HT-29 (cell line): ENCODE data around the gene ZNF428. TPM values are rescaled to one million over a fixed set of nuclear protein-coding genes. Genes with fewer than 3 reads are reported as not detected.
"Not testable (repeated sequence)": the region's sequence is repeated elsewhere in the genome, so short reads cannot be mapped to it uniquely, and the experiment has no call there.

Source experiments
- DNase-seq: peaks from one replicate; pipeline ENCODE4 v3.0.0-alpha.2; 2015; ENCODE audit warnings: low spot score
- total RNA-seq: library from RNA; depleted of rRNA; stranded (reverse); fragments of >200 nt; shearing (Covaris generic); gene quantifications from 2 replicates; pipeline ENCODE4 v1.2.3, GENCODE V29; 2014

ZNF428 gene
- total RNA-seq, 1 experiment from 2014 or later: 100 TPM

DNA sequence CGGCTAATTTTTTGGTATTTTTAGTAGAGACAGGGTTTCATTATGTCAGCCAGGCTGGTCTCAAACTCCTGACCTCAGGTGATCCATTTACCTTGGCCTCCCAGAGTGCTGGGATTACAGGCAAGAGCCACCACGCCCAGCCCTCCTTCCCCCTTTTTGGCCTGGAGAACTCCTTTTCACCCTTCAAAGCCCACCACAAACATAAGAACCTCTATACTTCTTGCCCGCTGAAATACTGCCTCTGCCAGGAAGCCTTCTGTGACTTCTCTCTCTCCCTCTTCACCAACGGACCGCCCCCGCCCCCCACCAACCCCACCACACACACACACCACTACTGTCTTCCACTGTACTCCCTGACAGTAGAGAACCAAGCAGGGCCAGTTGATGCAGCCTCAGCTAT is 2.5 kb downstream of the ZNF428 start:
- no peak for DNase-seq

DNA sequence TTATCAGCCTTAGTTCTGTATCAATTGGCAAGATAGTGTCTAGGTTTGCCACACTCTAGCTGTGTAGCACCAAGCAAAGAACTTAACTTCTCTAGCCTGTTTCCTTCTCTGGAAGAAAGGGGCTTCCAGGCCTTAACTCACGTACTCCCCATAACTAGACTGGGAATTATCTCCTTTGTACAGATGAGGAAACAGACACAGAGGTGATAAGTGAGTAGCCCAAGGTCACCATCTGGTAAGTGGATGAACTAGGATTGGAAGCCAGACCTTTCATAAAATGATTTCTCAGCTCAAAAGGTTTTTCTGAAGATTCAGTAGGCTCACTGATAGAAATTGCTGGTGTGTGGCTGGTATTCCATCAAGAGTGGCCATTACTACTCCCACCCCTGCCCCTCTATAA is 3.1 kb downstream of the ZNF428 start:
- DNase-seq: no peak

DNA sequence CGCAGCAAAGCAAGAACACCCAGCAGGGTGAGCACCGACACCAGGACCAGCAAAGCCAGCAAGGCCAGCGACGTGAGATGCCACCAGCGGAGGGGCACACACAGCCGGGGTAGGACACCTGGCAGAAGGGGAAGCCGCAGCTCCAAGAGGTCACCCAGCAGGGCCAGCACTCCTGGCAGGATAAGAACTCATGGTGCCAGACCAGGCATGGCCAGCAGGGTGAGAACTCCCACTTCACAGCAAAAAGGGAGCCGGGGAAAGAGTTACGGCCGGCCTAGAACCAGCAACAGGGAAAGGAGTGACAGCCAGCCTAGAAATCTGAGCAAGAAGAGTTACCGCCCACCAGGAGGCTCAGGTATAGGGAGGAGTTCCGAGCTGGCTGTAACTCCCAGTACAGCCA is 7.1 kb downstream of the ZNF428 start:
- DNase-seq: no peak

DNA sequence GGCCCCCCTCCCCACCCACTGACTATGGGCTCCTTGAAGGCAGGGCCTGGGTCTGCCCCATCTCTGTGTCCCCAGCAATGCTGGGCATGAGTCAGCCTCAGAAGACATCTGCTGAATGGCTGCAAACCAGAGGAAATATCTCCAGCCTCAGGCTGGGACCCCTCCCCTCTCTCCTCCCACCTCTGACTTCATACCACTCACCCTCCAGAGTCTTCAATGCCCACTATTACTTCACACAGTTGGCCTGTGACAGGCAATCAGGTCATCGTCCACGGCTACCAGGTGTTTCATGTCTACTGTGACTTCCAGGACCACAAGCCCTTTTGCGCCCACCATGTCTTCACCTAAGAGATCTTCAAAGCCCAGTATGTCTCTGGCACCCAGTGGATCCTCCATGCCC is 7.6 kb downstream of the ZNF428 start, which contains the start of gene SRRM5:
Gene SRRM5, plus strand, starts transcription at position 301 of the 400 bp plus-strand sequence. Its CDS starts 34 bp downstream, at position 335.
- DNase-seq: no peak

DNA sequence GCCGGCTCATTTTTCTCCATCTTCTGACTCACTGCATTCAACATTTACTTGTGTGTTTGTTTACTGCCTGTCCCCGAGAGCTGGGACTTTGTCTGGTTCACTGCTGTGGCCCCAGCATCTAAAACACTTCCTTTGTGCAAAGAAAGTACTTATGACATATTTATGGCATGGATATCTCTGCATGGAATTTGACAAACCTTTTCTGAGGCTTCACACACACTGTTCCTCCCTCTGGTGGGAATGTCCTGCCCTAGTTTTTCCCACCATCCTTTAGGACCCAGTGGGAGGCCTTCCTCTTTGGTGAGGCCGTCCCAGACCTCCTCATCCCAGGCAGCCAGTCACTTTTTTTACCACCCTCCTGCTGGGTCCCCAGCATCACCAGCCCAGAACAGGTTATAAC is 8.9 kb downstream of the ZNF428 start:
- DNase-seq: no peak

DNA sequence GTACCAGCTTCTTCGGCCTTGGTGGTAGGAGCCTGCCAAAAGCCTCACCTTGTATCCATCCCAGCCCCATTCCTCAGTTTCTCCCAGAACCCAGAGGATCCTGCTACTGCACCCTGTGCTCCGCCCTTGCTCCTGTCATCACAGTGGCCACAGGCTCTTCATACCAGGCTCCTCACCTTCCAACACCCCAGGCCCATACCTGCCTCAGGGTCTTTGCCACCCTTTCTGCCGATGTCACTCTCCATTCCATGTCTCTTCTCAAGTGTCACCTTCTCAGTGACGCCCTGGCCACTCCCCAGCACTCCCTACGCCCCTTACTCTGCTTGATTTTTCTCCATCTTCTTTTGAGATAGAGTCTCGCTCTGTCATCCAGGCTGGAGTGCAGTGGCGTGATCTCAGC is 9.6 kb downstream of the ZNF428 start:
- DNase-seq: no peak

DNA sequence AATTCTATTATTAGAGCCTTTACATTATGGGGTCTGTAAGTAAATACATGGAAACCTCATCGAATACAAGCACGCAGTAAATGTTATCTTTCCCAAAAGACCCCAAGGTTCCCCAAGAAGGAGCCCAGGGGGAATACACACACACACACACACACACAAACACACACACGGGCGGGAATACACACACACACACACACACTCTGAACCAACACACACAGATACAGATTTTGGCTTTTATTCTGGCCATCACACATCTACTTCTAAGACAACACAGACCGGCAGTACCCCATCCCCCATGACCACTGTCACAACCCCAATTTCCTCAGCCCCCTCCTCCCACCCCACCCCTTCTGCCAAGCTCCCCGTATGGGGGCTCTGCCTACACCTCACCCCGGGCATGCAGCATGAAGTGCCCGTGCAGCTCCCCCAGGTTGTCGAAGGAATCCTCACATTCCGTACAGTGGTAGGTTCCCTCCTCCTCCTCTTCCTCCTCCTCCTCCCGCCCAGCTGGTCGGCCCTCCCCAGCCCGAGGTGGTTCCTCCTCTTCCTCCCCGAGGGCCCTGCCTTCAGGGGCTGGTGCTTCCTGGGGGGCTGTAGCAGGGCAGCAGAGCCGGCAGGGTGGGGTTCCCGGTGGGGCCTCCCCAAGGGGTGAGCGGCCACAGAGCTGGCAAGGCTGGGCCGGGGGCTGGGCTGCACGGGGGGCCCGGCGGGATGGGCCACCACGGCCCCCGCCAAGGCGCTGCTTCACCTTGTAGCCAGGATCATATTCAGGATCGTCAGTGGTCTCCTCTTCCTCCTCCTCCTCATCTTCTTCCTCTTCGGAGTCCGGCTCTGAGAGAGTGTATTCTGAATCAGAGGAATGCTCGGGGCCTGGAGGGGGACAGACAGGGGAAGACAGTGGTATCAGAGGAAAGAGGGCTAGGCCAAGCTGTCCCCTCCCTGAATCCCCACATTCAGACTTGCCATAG is 11.9 kb downstream of the ZNF428 start:
- no peak for DNase-seq

DNA sequence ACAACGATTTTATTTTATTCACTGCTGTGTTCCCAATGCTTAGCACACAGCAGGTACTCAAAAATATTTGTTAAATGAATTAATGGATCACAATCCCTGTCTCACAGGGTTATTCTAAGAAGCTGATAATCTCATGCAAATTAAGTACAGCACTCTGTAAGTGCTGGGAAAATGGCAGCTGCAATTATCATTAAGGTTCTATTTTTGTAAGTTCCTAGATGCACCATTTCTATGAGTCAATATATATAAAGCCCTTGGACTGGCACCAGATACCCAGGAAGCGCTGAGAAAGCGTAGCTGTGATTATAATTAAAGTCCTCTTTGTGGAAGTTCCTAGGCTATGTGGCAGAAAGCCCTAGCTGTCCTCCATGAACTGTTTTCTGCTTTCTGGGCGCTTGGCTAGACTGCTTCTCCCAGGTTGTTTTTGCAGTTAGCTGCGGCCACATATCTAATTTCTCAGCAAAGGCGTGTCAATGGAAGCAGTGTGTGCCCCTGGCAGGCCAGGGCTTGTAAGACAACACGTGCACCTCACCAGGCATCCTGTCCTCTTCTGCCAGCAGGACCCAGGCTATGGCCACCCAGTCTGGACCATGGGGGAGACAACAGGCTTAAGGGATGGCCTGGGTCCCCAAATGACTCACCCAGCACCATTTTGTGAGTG is 12.7 kb downstream of the ZNF428 start:
- DNase-seq: no peak

DNA sequence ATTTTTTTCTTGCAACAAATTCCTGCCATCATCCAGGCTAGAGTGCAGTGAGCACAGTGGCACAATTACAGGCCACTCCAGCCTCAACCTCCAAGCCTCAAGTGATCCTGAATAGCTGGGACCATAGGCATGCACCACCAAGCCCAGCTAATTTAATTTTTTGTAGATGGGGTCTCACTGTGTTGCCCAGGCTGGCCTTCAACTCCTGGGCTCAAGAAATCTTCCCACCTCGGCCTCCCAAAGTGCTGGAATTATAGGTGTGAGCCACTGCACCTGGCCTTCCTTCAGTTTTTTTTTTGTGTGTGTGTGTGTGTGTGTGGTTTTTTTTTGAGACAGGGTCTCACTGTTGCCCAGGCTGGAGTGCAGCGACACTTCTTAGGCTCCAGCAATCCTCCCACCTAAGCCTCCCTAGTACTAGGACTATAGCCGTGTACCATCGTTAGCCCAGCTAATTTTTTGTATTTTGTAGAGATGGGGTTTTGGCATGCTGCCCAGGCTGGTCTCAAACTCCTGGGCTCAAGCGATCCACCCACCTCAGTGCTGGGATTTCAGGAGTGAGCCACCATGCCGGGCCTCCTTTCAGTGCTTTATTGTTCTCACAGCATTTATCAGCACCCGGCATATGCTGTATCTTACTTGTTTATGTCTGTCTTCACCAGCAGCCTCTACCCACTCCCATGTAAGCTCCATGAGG is 13.4 kb downstream of the ZNF428 start:
- DNase-seq: no peak

DNA sequence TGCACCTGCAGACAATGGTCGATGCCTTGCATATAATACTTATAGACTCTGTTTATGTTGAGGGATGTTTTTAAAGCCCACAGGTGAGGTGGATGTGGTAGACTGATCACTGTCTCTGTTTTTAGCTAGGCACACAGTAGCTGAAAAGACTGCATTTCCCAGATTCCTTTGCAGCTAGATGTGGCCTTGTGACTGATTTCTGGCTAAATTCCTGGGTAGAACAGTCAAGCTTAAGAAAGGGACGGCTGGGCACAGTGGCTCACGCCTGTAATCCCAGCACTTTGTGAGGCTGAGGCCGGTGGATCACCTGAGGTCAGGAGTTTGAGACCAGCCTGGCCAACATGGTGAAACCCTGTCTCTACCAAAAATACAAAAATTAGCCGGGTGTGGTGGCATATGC is 19.1 kb downstream of the ZNF428 start:
- DNase-seq: not testable (repeated sequence)

DNA sequence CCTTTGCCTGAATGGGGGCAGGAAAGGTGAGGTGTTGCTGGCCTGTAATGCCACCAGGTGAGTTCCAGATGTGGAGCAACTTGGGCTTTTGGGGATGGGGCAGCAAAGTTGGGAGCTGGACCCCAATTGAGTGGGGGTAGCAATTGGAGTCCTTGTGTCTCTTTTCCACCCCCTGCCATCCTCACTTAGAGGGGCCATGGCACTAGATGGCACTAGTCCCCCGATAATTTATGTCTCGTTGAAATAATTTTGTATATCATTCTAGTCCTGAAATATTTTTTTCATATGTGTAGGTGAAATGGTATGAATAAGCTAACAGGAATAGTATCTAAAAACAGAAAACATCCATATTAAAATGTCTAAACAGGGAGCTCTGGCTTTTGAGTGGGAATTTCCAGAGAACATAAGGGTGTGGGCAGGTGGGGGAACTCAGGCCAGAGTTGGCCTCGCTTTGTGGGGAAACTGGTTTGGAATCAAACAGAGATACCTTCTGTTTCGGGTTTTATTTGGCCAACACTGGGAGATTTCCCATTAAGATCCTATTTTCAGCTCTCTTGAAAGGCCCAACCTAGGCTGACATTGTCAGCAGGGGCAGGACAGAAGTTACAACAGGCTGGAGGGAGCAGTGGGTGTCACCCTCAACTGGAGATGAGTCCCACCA is 19.7 kb downstream of the ZNF428 start:
- no peak for DNase-seq

DNA sequence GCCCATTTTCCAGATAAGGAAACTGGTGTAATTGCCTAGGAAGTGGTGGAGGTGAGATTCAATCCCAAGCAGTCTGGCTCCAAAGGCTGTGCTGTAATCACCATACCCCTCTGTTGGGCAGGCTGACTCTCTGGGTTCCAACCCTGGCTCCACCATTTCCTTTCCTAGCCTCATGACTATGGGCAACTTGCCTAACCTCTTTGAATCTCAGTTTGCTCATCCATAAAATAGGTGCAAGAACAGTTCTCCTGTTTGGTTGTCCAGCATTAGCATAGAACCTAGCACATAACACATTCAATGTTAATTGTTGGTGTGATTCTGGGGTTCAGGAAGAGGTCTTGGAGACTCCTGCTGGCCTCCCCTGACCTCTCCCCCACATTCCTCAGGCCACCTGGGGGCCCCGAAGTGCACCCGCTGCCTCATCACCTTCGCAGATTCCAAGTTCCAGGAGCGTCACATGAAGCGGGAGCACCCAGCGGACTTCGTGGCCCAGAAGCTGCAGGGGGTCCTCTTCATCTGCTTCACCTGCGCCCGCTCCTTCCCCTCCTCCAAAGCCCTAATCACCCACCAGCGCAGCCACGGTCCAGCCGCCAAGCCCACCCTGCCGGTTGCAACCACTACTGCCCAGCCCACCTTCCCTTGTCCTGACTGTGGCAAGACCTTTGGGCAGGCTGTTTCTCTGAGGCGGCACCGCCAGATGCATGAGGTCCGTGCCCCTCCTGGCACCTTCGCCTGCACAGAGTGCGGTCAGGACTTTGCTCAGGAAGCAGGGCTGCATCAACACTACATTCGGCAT is 20.8 kb downstream of the ZNF428 start:
- DNase-seq: no peak

DNA sequence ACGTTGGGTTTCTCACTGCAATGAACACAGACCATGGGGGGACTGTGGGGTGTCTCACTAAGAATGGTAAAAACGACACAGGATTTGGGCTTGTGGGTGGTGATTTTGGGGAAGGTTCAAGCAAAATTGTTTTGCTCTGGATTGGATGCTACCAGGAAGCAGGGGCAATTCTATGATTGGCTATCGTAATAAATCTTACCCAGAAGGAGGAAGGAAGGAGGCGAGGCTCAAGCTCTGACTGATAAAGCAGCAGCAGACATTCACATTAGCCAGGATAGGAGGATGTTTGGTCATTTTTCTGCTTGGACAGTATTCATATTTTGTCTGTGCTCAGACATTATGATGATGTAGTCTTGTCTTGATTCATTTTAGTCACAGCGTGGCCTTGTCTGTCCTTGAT is 21.6 kb downstream of the ZNF428 start:
- DNase-seq: no peak

DNA sequence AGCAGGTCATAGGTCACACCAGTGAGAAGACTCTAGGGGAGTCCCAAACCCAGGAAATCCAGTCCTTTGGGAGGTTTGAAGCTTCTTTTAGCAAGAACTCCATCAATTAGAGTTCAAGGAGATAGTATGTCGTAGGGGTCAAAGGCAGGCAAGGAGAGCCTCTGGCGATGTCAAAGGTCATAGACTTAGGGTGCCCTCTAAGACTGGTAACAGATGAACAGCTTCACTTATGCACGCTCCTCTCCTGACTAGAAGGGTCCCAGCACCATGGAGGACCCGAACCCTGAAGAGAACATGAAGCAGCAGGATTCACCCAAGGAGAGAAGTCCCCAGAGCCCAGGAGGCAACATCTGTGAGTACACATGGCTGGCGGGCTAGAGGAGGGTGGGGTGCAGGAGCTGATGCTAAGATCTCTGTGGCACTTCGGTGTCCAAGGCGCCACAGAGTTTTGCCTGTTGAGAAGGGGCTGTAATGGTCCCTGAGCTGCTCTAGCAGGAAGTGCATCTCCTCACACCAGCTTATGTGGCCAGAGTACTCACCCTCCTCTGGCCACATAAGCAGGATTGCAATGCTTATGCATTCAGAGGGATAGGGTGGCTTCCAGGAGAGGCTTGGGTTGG is 22.5 kb downstream of the ZNF428 start:
- no peak for DNase-seq

DNA sequence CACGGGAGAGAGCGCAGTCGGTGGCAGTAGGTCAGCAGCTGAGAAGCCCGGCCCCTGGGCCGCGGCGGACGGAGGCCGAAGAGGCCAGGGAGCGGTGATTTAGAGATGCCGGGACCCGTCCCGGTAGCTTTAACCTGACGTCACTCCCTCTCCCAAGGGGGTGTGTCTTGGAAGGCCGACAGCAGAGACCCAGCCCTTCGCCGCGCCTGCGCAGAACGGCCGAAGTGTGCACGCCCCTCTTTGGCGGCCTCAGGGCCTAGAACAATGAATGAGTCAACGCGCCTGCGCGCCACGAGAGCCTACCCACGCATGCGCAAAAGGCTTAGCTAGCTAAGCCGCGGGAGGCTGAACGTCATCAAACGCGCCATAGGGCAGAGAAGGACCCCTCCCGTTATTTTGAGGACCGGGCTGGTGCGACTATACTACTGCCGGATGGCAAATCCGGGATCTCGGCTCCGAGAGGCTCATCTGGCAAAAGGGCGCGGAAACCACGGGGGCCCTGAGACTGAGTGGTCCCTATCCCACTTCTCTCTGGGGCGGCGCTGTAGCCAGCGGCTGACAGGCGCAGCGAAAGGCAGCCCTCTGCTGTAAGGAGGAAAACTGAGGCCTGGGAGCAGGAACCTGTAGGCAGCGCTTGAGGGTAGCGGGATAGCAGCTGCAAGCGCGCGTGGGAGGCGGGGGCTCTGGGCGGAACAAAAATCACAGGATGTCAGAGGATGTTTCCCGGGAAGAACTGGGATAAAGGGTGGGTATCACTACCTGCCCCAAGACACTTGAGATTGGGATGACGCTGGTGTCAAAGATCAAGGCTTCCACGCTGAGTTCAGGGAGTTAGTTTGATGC is 23.2 kb downstream of the ZNF428 start, which contains the start of the genes IRGQ and ZNF576:
Gene IRGQ, minus strand, starts transcription at position 136 of the 843 bp plus-strand sequence. CDS start 796 bp downstream, outside the sequence.
Gene ZNF576, plus strand, starts transcription at position 597 of the 843 bp plus-strand sequence. CDS start 514 bp downstream, outside the sequence.
- DNase-seq: peak; percentile 100

DNA sequence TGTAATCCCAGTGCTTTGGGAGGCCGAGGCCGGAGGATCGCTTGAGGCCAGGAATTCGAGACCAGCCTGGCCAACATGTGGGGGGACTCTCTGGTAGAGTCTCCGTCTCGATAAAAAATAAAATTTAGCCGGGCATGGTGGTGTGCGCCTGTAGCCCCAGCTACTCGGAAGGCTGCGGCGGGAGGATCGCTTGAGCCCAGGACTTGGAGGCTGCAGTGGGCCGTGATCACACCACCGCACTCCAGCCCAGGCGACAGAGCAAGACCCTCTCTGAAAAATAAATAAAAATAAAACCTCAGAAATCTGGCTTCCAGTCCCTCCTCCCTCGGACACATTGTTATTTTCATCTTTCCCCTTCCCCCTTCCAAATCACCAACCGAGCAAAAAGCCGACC is 23.8 kb downstream of the ZNF428 start:
- DNase-seq: no peak

DNA sequence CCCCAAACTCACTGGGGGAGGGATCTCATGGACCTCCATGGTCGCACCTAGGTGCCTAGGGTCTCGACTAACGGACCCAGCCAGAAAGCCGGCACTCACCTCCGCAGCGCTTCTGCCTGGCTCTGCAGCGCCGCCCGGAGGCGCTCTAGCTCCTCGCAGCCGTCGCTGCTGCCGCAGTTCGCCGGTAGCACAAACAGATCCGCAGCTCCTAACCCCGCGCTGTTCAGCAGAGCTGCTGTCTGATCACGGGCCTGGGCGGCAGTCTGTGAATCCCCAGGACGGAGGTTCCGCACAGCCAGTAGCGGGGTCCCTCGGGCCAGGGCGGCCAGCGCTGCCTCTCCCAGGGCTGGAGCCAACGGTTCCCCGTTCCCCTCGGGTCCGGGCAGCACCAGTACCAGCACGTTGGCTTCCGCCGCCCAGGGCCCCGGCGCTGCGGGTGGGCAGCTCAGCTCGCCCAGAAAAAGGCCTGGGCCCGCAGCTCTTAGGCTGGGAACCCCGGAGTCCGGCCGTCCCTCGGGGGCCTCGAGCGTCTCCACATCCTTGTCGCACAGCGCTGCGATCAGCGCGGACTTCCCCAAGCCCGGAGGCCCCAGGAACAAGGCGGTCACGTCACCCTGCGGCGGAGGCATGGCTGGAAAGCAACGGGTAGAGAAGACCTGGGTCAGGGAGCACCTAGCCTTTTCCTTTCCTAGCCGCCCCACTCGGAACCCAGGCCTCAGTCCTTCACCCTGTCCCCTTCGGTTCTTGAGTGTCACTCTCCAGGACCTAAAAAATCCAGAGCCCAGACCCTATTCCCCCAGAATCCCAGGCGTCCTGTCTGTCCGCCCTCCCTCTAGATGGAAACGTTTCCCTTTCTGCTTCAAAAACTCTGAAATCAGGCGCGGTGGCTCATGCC is 24.5 kb downstream of the ZNF428 start:
- peak; percentile 92 for DNase-seq

DNA sequence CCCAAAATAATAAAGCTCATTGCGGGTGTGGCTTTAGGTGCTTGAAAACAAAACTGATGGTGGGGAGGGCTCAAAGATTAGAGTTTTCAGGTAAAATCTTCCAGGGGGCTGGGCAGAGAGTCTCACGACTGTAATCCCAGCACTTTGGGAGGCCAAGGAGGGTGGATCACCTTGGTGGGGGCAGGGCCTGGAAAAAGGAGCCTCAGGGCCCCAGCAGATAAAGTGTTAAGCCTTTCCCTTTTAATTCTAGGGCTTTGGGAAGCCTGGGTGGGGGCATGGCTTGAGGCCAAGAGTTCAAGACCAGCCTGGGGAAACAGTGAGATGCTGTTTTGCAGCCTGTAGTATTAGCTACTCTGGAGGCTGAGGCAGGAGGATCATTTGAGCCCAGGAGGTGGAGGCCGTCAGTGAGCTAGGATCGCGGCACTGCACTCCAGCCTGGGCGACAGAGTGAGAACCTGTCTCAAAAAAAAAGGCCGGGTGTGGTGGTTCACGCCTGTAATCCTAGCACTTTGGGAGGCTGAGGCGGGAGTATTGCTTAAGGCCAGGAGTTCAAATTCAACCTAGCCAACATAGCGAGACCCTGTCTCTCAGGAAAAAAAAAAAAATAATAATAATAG is 25.2 kb downstream of the ZNF428 start:
- DNase-seq: no peak
